GM13976 (cell line): ENCODE measurements around the gene MVB12B.
A peak's percentile ranks its signal among the peaks of the same experiment; 100 is the strongest.

Experiments
- DNase-seq: peaks from one replicate; pipeline ENCODE4 v3.0.0; 2012; ENCODE audit warnings: low spot score
- in situ Hi-C: fragments of 300-500 bp; cut with MboI; formaldehyde crosslinking; loops from one replicate; pipeline ENCODE4 v1.12.0; 2022; ENCODE audit warnings: low sequenced_read_pairs, mixed read lengths, inconsistent platforms; ENCODE audit not compliant: unreplicated experiment
- TF ChIP-seq, protein P1 (sequence below): IDR thresholded peaks from 2 replicates; pipeline ENCODE4 v1.5.1; 2012; ENCODE audit warnings: borderline replicate concordance, mild to moderate bottlenecking; ENCODE audit not compliant: insufficient read depth; ENCODE audit errors: extremely low read depth, missing control alignments, control extremely low read depth

The MVB12B gene

GRCh38 chr9:126408004-126408403 is 81.4 kb downstream of the MVB12B start:
- DNase-seq = no peak
- TF ChIP-seq, protein P1, sequence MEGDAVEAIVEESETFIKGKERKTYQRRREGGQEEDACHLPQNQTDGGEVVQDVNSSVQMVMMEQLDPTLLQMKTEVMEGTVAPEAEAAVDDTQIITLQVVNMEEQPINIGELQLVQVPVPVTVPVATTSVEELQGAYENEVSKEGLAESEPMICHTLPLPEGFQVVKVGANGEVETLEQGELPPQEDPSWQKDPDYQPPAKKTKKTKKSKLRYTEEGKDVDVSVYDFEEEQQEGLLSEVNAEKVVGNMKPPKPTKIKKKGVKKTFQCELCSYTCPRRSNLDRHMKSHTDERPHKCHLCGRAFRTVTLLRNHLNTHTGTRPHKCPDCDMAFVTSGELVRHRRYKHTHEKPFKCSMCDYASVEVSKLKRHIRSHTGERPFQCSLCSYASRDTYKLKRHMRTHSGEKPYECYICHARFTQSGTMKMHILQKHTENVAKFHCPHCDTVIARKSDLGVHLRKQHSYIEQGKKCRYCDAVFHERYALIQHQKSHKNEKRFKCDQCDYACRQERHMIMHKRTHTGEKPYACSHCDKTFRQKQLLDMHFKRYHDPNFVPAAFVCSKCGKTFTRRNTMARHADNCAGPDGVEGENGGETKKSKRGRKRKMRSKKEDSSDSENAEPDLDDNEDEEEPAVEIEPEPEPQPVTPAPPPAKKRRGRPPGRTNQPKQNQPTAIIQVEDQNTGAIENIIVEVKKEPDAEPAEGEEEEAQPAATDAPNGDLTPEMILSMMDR = no peak
- in situ Hi-C loops = loop anchor here (25.0 kb wide), 1 partner anchor 996 kb away; no protein-coding TSS in a partner anchor

GRCh38 chr9:126410229-126410628 is 83.6 kb downstream of the MVB12B start:
- in situ Hi-C loops = loop anchor here (25.0 kb wide), 1 partner anchor 998 kb away; no protein-coding TSS in a partner anchor
- TF ChIP-seq, protein P1 = no peak
- DNase-seq = no peak

GRCh38 chr9:126411225-126411947 is 84.8 kb downstream of the MVB12B start:
- in situ Hi-C loops = loop anchor here (25.0 kb wide), 1 partner anchor 999 kb away; no protein-coding TSS in a partner anchor
- TF ChIP-seq, protein P1 = no peak
- DNase-seq = peak; percentile 78

DNA sequence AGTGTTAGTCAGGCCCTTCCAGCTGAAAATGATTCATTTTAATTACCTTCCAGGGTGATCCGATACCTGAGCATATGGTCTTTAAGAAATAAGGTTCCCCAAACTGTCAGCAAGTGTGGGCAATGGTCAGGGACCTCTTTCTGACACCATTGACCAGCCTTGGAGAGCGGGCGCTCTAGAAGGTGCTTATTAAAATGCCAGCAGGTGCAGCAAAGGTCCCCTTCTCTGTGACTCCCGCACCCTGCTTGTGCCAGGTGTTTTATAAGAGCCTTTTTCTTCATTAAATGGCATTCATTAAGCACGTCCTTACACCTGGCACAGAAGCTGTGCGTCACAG is 85.3 kb downstream of the MVB12B start:
- TF ChIP-seq, protein P1 = no peak

DNA sequence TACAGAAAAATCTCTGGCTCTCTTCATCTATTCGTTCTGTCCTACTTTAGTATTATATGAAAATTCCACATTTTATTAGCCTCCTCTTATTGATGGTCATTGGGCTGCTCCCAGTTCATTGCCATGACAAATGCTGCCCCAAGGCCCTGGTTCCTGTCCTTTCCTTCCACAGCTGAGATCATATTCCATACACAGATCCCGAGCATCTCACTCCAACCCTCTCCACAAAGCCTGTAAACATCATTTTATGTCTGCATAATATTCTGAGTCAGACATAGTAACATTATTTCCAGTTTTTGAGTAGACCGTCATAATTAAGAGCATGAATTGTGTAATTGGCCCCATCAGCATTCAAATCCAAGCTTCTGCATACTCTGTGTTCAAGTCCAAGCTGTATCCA is 86.3 kb downstream of the MVB12B start:
- in situ Hi-C loops = loop anchor here (25.0 kb wide), 1 partner anchor 1001 kb away; no protein-coding TSS in a partner anchor
- TF ChIP-seq, protein P1 = no peak
- no peak for DNase-seq

More for the DNA sequence above, 85.3 kb downstream of the MVB12B start:
- in situ Hi-C loops = loop anchor here (25.0 kb wide), 1 partner anchor 1000 kb away; no protein-coding TSS in a partner anchor
- DNase-seq = no peak

DNA sequence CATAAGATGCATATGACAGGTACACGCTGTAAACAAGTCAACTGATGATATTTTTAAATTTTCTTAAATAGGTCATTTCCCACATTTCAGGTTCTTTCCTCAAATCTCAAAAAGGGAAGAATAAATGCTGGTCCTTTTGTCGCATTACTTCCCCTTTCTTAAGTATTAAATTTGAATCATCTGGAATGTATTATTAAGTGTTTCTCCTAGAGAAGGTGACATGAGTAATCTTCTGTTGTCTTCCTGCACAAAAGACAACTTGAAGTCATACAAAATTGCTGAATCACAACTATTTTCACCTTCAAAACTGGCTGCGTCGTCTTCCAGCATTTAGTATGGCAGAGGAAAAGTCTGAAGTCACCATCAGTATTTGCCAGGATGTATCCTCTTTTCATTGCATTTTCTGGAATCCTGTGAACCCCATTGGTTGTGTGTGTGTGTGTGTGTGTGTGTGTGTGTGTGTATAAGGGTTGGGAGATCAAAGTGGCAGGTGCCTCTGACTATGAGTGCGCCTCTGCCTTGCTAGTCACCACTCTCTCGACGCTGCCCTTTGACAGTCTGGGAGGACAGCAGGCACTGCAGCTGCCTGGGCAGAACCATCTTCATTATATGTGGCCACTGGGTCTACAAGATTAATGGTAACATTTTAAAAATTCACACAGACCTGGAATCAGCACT is 86.9 kb downstream of the MVB12B start:
- DNase-seq = no peak
- in situ Hi-C loops = loop anchor here (25.0 kb wide), 1 partner anchor 1001 kb away; no protein-coding TSS in a partner anchor
- TF ChIP-seq, protein P1 = no peak
